Endodermal cell (in vitro differentiated cells): ENCODE results near the gene GREB1. TPM values are rescaled to one million over a fixed set of nuclear protein-coding genes. Genes with fewer than 3 reads are reported as not detected.

ENCODE experiments used
- DNase-seq: peaks from one replicate; pipeline ENCODE4 v3.0.0-alpha.2; 2017
- H3K27ac ChIP-seq: 2 replicates; pipeline ENCODE4 v1.5.1; 2013; ENCODE audit warnings: mild to moderate bottlenecking, low read depth, low read length, moderate library complexity
- H3K27me3 ChIP-seq: 2 replicates; pipeline ENCODE4 v1.6.1; 2013; ENCODE audit warnings: mild to moderate bottlenecking, low read length, moderate library complexity; ENCODE audit not compliant: insufficient read depth, control insufficient read depth, poor library complexity, severe bottlenecking
- H3K36me3 ChIP-seq: 2 replicates; pipeline ENCODE4 v1.7.0; 2013; ENCODE audit warnings: mild to moderate bottlenecking, low read length, moderate library complexity; ENCODE audit not compliant: control insufficient read depth, insufficient read depth
- H3K4me1 ChIP-seq: one replicate; pipeline ENCODE4 v1.7.0; 2013; ENCODE audit warnings: low read length; ENCODE audit not compliant: control insufficient read depth, insufficient read depth
- H3K4me3 ChIP-seq: 2 replicates; pipeline ENCODE4 v1.5.1; 2013; ENCODE audit warnings: mild to moderate bottlenecking, low read length, moderate library complexity
- H3K9ac ChIP-seq: 2 replicates; pipeline ENCODE4 v1.6.1; 2013; ENCODE audit warnings: mild to moderate bottlenecking, low read length, moderate library complexity; ENCODE audit not compliant: poor library complexity, severe bottlenecking; ENCODE audit errors: extremely low read depth
- H3K9me3 ChIP-seq: 2 replicates; pipeline ENCODE4 v1.6.1; 2013; ENCODE audit warnings: mild to moderate bottlenecking, low read length, moderate library complexity; ENCODE audit not compliant: control insufficient read depth
- H3K27ac Mint-ChIP-seq: 2 replicates; pipeline ENCODE4 v1.8.0; 2020; ENCODE audit warnings: mixed read lengths
- H3K27me3 Mint-ChIP-seq: 2 replicates; pipeline ENCODE4 v1.8.0; 2021; ENCODE audit warnings: mild to moderate bottlenecking, mixed read lengths; ENCODE audit not compliant: insufficient read depth
- H3K36me3 Mint-ChIP-seq: 2 replicates; pipeline ENCODE4 v1.8.0; 2020; ENCODE audit warnings: low read depth, mixed read lengths
- H3K4me1 Mint-ChIP-seq: 2 replicates; pipeline ENCODE4 v1.8.0; 2020; ENCODE audit warnings: mixed read lengths
- H3K4me3 Mint-ChIP-seq: 2 replicates; pipeline ENCODE4 v1.8.0; 2020; ENCODE audit warnings: mild to moderate bottlenecking, moderate library complexity, mixed read lengths
- H3K9me3 Mint-ChIP-seq: 2 replicates; pipeline ENCODE4 v1.8.0; 2020; ENCODE audit warnings: mild to moderate bottlenecking, mixed read lengths
- WGBS, 2 experiments: methylation state at CpG; one replicate each; pipeline versions ENCODE4 v1.1.5 to v1.1.7; 2013; ENCODE audit warnings: missing lambda C conversion rate in 2 of 2, mixed read lengths in 1 of 2; ENCODE audit not compliant: insufficient coverage in 1 of 2, insufficient read length in 1 of 2; 5-methylcytosine and 5-hydroxymethylcytosine counted together
- total RNA-seq, 2 donors: library from RNA; stranded (reverse); fragmentation: NEBNext Ultra II Directional in 1 of 2; extraction: Animal tissue kit (Norgen Biotek cat#: 25700) in 1 of 2; gene quantifications; 2 replicates in 1 of 2; 3 replicates in 1 of 2; pipeline ENCODE4 v1.2.1, GENCODE V29; 2021
- TF ChIP-seq, protein P1 (sequence below): fragments of 200-600 bp; sonication (generic); conservative IDR thresholded peaks from 2 replicates; pipeline ENCODE4 v1.5.0; 2021; ENCODE audit warnings: antibody characterized with exemption, mild to moderate bottlenecking

Gene GREB1
- total RNA-seq, 2 donors from 2014 or later: 86.4 to 106 TPM

DNA sequence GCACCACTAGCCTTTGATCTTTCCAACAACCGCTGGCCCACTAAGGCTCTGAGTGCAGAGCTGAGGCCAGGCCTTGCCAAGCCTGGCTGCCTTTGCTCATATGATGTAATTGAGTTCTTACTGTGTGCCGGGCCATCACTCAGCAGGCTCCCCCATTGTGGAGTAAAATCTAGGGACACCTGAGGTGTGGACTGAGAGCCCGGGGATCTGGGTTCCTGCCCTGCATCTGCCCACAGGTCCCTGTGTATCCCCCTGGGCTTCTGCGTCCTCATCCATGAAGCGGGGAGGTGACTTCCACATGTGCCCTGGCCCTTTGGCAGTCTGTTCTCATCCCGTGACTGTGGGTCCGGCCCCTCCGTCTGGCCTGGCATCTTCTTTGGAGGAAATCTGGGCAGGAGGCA is 33.8 kb downstream of the GREB1 start:
- no peak overlapping the region for H3K9ac ChIP-seq
- Mint-ChIP-seq H3K9me3 (no peaks in the 10 kb centered on the region), H3K4me3 (no peak overlapping the region), H3K27ac (no peak overlapping the region), H3K36me3 (peaks cover 77% of the 10 kb centered on the region), H3K4me1 (peaks cover 15% of the 10 kb centered on the region), H3K27me3 (no peaks in the 10 kb centered on the region)
- peak; percentile 36 for DNase-seq
- no peak overlapping the region for H3K27ac ChIP-seq
- TF ChIP-seq, protein P1, sequence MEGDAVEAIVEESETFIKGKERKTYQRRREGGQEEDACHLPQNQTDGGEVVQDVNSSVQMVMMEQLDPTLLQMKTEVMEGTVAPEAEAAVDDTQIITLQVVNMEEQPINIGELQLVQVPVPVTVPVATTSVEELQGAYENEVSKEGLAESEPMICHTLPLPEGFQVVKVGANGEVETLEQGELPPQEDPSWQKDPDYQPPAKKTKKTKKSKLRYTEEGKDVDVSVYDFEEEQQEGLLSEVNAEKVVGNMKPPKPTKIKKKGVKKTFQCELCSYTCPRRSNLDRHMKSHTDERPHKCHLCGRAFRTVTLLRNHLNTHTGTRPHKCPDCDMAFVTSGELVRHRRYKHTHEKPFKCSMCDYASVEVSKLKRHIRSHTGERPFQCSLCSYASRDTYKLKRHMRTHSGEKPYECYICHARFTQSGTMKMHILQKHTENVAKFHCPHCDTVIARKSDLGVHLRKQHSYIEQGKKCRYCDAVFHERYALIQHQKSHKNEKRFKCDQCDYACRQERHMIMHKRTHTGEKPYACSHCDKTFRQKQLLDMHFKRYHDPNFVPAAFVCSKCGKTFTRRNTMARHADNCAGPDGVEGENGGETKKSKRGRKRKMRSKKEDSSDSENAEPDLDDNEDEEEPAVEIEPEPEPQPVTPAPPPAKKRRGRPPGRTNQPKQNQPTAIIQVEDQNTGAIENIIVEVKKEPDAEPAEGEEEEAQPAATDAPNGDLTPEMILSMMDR: no peak
- peaks cover 94% of the 10 kb centered on the region for H3K36me3 ChIP-seq
- no peak overlapping the region for H3K4me3 ChIP-seq
- 94 to 96% methylated on average over 3 to 8 of the region's 8 CpGs for WGBS, 2 experiments
- H3K27me3 ChIP-seq: no peaks in the 10 kb centered on the region
- no peaks in the 10 kb centered on the region for H3K9me3 ChIP-seq
- H3K4me1 ChIP-seq: peaks cover 5% of the 10 kb centered on the region

DNA sequence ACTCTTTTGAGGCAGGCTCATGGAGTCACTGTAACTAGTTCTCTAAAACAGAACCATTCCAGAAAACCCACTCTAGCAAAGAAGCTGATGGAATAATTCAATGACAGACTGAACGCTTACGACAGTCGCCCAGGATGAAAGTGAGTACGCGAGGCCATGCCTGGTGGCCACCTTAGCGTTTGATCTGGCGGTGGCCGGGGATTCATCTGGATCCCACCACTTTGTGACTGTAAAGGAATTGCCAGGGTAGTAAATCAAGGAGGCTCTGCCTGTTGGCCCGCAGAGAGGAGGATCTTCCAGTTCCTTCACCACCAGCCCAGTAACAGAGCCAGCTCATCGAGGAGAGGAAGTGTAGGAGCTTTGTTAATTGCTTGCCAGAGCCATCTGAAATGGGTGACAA is 34.6 kb downstream of the GREB1 start:
- H3K36me3 ChIP-seq: peaks cover 94% of the 10 kb centered on the region
- H3K4me3 ChIP-seq: no peak overlapping the region
- H3K9ac ChIP-seq: no peak overlapping the region
- peaks cover 5% of the 10 kb centered on the region for H3K4me1 ChIP-seq
- 90 to 96% methylated on average over 5 to 10 of the region's 10 CpGs for WGBS, 2 experiments
- no peaks in the 10 kb centered on the region for H3K9me3 ChIP-seq
- Mint-ChIP-seq H3K27ac (peak overlapping the region; percentile 44), H3K4me3 (no peak overlapping the region), H3K4me1 (peaks cover 20% of the 10 kb centered on the region), H3K36me3 (peaks cover 79% of the 10 kb centered on the region), H3K27me3 (no peaks in the 10 kb centered on the region), H3K9me3 (no peaks in the 10 kb centered on the region)
- DNase-seq: peak; percentile 32
- H3K27ac ChIP-seq: no peak overlapping the region
- no peaks in the 10 kb centered on the region for H3K27me3 ChIP-seq
- TF ChIP-seq, protein P1: no peak

DNA sequence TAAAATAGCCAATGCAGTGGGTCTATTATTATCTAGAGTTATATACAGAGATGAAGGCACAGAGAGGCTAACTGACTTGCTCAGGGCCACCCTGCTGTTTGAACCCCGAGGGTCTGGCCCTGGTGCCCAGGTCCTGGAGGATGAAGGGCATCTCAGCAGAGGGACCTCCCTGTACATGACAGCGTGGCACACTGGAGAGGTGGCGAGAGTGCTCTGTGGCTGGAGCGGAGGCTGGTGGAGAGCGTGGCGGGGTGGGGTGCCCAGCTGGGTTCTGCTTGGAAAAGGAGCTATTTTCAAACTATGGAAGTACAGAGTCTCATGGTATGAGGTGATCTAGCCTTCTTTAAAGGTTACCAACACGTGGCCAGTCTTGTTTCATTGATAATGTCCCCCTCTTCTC is 35.8 kb downstream of the GREB1 start:
- Histone ChIP-seq H3K4me1 (peaks cover 5% of the 10 kb centered on the region), H3K4me3 (no peak overlapping the region), H3K9ac (no peak overlapping the region), H3K27me3 (no peaks in the 10 kb centered on the region), H3K27ac (no peak overlapping the region), H3K9me3 (no peaks in the 10 kb centered on the region), H3K36me3 (peaks cover 93% of the 10 kb centered on the region)
- peak; percentile 35 for DNase-seq
- Mint-ChIP-seq H3K27ac (peak overlapping the region; percentile 54), H3K4me1 (peaks cover 27% of the 10 kb centered on the region), H3K4me3 (no peak overlapping the region), H3K9me3 (no peaks in the 10 kb centered on the region), H3K27me3 (no peaks in the 10 kb centered on the region), H3K36me3 (peaks cover 76% of the 10 kb centered on the region)
- WGBS, 2 experiments: 89 to 90% methylated on average over 5 to 7 of the region's 7 CpGs
- TF ChIP-seq, protein P1: no peak
